ENCODE data around the gene TWF2.

The TWF2 gene

DNA sequence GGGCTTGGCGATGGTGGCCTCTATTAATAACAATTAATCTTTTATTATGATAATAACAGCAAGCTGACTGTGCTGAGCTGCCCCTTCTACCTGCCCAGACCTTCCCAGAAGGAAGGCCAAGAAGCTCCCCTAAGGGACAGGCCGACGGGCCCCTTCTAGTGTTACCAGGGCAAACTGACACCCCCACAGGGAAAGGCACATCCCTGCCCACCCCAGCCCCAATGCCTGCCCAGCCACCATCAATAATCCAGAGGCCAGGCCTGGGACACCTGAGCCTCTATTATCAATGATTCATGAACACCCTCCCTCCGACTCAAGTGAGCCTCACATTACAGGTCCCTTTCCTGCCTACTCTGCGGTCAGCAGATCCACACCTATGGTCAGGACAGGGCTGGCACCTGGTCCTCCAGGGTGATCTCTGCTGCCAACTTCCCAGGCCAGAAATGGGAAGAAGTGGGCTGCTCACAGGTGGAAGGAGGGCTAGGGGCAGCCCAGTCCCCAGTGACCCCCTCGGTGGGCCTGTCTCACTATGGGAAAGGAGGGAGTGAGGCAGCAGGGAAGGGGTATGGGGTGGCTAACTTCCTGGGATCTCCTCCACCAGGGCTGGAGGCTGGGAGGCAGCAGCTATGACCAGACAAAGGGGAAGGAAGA, 1.8 kb downstream of the TWF2 start:
- DNase-seq = no peak

DNA sequence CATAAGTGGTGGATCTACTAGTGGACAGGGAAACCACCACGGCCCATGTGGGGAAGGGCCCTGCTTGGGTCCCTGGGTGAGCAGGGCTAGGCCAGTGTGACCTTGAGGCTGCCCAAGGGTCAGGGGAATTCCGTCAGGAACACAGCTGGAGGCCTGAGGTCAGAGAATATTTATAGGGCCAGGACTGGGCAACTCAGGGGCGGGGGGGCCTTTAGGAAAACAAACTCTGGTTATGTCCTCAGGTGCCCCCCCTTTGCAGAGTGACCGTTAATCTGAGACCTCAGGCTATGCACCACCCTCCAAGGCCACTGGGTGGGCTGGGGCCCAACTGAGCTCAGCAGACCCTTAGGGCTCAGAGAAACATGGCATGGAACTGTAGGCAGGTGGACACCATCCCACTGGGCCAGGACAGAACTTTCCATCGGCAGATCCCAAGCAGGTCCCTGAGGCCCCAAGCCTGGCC, 2.5 kb downstream of the TWF2 start:
- no peak for DNase-seq

DNA sequence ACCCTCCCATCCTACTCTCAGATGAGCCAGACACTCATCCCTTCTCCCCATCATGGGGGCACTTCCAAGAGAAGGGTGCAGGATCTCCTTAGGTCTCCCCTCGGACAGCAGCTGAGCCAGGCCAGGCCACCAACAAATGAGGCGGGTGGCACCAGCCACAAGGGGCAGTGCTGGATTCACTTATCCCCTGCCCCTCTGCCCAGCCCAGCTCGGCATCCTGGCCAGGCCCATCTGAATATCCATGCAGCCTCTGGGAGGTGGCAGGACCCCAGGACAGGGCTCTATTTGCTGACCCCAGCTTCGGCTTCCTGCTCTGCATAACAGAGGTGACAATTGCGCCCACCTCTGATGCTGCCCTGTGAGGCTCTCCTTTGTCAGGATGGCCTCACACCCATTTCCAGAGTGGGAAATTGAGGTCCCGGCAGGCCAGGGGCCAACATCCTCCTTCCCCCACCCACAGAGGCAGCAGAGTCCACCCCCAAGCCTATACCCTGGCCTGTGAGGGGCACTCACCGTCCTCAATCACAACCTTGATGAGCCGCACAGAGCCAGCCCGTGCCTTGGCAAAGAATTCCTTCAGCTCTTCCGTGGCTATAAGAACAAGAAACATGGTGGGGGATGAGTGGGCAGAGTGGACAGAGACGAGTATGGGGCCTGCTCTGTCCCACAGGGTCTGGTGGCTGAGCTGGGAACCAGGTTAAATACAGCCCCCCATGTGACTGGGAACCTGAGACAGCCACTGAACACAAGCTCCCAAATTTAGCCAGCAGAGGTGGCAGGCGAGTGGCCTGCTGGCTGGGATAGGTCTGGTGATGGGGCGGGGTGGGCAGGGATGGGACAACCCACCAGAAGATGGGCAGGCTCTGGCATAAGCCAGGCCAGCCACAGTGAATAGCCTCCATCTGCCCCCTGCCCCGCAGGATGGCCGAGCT, 4.2 kb downstream of the TWF2 start:
- DNase-seq = no peak

DNA sequence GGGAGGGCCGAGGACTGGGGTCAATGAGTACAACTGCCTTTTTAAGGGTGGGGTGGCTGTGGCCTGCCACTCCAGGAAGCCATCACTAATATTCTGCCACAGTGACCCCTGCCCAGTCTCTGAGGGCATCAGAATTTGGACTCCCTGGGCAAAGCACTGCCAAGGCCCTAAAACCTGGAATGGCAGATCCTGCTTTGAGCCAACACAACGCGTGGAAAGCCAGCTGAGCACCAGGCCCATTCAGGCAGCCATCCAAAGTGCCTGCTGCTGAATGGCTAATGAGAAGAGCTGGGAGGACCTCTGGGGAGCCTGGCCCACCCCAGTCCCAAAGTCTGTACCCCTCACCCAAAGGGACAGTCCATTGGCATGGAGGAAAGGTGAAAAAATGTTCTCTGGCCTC, 5.0 kb downstream of the TWF2 start:
- no peak for DNase-seq

DNA sequence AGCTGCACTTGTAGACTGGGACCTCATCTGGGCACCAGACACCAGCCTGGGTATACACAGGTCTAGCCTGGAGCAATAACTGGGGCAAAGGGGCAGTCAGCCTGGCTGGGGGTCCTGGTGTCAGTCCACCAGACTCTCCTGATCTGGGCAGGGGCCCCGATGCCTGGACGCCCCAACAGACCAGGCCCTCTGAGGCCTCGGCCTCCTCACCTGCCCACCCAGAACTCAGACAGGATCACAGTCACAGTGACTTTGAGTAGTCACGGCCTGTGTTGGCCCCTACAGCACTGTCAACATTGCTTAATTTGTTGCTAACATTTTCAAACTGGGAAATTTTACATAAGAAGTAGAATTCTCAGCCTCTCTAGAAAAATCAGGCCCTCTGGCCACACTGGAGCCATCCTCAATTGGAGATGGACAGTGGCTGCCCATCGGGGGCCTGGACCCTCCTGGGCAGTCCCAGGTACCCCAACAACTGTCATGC, 5.8 kb downstream of the TWF2 start:
- DNase-seq = no peak

DNA sequence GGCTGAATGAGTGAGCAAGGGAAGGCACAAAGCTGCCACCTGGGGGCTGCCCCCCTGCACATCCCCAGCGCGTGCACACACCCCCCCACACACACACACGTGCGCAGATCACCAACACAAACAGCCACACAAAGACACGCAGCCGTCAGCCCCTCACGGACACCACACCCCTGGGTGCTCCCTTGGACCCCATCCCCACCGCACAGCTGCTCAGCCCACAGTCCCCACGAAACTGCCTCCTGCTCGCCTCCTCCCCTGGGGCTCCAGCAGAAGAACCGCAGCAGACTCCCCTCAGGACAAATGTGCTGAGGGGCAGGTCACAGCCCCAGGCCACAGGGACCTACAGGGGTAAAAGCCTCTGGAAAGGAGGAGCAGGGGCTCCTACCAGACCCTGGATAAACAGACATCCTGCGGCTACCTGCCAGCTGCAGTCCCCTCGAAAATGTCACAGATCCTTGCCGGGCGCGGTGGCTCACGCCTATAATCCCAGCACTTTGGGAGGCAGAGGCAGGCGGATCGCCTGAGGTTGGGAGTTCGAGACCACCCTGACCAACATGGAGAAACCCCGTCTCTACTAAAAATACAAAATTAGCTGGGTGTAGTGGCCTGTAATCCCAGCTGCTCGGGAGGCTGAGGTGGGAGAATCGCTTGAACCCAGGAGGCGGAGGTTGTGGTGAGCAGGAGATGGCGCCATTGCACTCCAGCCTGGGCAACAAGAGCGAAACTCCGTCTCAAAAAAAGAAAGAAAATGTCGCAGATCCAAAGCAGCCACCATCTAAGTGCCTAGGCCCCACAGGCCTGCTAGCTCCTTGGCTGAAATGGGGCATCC, 6.5 kb downstream of the TWF2 start:
- no peak for DNase-seq

DNA sequence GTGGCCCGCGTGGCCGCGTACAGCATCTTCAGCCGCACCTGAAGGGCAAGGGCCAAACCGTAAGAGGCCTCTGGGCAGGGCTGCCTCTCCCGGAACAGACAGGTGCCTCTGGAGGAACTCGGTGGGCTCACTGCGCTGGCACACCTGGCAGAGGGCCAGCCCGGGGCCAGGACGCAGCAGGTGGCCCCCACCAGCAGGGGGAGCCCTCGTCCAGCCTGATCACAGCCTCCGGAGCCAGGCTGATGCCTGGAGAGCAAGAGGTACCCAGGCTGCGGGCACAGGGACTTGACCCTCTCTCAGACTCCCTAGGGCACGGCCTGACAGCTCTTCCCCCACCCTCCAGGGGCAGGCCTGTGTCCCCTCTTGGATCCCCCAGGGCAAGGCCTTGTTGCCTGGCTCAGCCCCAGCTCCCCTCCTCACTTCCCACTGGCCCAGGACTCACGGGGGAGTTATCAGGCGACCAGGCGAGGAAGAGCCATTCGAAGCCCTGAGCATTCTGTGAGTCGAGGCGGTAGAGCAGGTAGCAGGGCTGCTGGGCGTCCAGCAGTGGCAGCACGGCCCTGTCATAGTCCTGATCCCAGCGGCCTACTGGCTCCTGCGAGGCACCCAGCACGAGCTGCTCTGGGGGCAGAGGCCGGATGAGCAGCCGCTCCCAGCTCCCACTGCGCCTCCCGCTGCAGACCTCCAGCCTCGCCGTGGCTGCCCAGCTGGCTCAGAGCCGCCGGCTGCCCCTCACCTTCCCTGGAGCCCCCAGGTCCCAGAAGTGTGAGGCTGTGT, 7.3 kb downstream of the TWF2 start:
- peak; percentile 94 to 95 for DNase-seq

DNA sequence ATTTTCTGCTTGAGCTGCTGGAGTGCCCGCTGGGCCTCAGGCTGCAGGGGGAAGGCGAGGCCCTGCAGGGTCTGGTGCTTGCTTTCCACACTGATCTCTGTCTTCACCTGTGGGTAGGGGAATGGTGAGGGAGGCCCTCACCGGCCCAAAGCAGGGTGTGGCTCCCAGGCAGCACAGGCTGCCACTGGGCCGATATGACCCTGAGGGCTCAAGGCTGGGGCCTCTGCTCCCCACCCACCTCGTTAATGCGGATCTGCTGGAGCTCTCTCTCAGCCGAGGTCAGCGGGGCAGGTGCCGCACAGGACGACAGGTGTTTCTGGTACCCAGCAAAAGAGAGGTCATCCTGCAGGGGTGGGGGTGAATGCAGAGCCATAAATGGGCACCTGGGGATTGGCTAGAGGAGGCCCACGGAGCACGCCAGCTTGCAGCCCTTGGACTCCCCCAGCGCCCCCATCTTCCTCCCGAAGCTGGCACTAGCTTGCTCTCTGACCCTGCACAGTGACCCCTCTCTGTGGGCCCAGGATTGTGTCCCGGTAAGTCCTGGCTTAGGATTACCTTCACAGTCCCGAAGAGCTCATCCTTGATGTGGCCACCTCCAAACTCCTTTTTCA, 8.0 kb downstream of the TWF2 start:
- no peak for DNase-seq

DNA sequence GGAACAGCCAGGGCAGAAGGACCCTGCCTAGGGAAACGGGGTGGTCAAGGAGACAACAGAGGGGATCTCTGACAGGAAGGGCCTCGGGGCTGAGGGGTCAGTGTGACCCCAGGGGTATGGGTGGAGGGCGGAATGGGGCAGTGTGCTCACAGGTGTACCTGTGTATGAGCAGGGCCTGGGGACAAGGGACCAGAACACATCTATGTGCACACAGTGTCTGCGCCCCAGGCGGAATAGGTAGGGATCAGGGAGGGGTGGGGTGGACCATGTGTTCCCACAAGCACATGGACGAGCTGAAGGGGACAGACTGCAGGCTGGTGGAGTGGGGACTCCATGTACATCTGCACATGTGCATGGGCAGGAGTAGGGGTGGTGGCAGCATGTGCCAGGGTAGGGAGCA, 8.5 kb downstream of the TWF2 start:
- DNase-seq = no peak

DNA sequence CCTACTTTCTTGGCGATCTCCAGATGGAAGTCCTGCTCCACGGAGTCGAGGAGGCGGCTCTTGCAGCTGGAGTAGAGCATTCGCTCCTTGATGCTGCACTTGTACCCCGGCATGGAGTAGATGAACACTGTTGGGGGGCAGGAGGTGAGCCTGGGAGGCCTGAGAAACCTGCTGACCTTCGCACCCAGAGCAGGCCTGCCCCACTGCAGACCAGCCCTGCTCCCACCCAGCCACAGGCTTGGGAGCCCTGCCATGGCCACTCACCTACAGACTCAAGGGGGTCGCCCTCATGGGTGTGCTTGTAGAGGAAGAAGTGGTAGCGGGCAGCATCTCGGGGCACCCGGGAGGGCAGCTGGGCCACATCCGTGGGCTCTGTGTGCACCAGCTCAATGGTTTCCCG, 9.3 kb downstream of the TWF2 start:
- no peak for DNase-seq

DNA sequence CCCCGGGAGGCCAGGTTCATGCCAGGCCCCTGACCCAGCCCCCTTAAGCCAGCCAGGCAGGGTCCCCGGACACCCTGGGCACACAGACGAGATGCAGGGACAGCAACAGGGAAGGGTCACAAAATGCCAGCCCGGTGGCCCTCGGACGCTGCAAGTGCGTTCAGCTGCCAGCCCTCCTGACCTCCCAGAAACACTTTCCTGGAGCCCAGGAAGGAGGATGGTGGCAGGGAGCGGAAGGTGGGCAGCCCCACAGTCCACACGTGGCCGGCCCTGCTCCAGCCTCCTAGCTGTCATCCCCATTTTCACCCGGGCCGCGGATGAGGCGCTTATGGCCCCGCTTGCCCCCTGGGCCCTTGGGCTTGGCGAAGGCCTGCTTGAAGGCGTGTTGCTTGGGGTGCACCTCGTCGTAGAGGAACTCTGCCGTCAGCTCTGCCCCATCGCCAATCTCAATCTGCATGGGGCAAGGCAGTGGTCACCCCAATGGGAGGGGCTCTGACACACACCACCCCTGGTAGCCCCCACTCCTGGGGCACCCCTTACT, 10.1 kb downstream of the TWF2 start:
- no peak for DNase-seq

DNA sequence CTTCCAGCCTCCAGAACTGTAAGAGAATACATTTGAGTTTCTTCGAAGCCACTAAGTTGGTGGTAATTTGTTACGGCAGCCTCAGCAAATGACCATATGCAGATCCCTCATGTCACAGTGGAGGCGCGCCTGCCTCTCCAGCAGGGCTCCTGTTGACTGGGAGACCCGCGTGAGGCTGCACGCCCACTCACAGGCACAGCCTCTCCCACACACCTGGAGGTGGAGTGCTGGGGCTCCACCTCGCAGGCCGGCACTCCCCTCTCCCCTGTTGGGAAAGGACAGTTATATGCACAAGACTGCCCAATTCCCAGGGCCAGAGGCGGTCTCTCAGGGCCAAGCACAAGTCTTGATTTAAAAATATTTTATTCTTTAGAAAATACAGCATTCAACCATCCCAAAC, 10.7 kb downstream of the TWF2 start:
- DNase-seq = no peak

DNA sequence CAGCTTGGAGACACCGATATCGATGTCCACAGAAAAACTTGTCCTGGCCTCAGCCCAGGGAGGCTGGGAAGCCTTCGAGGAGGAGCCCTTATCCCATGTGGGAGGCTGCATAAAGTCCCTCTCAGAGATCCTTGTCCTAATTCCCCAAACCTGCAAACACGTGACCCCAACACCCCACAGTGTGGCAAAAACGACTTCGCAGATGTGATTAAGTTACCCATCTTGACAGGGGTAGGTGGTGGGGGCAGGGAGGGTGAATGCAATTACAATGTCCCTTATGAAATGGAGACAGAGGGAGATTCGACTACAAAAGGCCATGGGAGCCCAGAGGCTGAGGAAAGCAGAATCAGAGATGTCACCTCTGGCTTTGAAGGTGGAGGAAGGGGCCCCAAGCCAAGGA, 11.2 kb downstream of the TWF2 start:
- DNase-seq = no peak

DNA sequence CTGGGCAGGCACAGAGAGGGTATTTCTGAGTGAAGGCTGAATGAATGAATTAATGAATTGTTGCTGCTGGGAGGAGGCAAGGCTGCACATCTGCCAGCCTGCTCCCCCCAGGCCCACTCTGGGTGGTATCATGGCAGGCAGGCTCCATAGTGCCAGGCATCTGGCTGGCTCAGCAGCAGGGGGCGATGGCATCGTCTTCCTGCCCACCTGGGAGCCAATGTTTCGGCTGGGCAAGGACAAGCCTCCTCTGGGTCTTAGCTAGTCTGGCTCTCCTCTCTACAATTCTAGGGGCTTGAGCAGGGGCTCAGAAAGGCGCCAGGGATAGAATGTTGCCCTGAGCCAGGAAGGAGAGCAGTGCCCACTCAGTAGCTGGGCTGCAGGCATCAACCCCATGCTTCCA, 11.8 kb downstream of the TWF2 start:
- no peak for DNase-seq

DNA sequence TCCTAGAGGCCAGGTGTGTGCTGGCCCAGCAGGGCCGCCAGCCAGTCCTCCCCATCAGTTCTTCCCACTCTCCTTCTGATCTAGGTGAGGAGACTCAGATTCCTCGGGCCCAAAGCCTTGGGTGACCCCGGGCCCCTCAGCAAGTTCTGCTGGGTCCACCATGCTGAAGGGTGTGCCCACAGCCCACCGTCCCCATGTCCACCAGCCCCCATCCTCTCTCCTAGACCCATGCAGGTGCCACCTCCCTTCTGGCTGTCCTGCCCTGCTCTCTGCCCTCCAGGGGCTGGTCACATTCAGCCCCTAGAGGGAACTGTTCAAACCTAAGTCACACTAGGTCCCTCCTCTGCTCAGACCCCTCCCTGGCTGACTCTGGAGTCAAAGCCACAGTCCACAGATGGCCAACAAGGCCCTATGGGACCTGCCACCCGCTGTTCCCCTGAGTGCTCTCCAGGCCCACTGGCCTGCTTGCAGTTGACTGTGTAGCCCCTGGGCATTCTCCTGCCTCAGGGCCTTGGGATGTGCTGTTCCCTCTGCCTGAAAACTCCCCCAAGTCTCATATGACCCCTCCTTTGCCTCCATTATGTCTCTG, 12.6 kb downstream of the TWF2 start:
- DNase-seq = no peak

DNA sequence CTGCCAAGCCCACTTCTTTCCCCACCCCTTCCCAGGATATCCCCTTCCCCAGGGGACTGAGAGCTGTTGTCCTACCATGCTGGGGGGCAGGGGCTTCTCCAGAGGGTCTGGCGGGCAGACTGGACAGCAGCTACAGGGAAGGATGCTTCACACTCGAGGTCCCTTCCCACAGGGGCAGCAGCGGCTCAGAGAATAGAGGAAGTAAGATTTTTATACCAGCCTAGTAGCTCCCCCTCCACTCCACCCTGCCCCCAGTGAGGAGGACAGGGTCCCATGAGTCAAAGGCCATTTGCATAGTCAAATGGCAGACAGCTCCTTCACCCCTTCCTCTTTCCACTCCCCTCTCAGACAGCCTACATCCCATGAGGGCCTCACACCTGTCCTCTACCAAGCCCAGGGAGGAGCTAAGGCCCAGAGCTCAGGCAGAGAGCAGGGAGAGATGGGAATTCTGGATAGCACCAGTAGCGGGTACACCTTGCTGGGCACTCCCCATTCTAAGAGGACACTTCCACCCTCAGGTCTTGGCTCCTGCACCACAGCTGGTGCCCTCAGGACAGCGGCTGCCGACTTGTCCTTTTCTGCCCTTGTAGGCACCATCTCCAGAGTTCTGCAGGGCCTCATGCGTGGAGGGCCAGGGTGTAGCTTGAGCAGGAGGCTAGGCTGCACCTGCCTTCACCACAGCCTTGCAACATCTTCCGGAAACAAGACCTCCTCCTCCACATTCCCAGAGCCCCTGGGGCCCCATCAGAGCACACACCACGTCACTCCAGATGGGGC, 13.3 kb downstream of the TWF2 start, which contains the start of gene TLR9:
TLR9 (minus strand) TSS at position 194 of the 777 bp plus-strand sequence; CDS start at position 78, 116 bp downstream.
- no peak for DNase-seq

DNA sequence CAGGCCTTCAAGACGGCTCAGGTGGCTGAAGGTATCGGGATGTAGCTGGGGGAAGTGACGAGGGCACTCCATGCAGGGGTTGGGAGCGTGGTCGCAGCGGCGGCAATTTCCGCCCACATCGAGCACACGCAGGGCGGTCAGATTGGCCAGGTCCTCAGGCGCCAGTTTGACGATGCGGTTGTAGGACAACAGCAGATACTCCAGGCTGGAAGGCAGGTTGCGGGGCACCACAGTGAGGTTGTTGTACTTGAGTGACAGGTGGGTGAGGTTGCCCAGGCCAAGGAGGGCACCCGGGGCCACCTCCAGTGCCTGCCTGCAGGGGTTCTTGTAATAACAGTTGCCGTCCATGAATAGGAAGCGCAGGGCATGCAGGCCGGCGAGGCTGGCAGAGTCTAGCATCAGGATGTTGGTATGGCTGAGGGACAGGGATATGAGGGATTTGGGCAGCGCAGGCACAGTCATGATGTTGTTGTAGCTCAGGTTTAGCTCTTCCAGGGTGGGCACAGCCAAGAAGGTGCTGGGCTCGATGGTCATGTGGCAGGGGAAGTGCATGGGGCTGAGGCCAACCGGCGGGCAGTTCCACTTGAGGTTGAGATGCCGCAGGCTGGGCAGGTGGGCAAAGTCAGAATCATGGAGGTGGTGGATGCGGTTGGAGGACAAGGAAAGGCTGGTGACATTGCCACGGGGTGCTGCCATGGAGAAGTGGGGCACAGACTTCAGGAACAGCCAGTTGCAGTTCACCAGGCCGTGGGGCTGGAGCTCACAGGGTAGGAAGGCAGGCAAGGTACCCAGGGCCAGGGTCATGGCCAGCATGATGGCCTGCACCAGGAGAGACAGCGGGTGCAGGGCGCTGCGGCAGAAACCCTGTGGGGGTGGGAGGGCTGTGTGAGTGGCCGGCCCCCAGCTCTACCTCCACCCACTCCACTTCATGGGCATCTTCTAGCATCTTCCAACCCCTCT, 15.2 kb downstream of the TWF2 start:
- no peak for DNase-seq

DNA sequence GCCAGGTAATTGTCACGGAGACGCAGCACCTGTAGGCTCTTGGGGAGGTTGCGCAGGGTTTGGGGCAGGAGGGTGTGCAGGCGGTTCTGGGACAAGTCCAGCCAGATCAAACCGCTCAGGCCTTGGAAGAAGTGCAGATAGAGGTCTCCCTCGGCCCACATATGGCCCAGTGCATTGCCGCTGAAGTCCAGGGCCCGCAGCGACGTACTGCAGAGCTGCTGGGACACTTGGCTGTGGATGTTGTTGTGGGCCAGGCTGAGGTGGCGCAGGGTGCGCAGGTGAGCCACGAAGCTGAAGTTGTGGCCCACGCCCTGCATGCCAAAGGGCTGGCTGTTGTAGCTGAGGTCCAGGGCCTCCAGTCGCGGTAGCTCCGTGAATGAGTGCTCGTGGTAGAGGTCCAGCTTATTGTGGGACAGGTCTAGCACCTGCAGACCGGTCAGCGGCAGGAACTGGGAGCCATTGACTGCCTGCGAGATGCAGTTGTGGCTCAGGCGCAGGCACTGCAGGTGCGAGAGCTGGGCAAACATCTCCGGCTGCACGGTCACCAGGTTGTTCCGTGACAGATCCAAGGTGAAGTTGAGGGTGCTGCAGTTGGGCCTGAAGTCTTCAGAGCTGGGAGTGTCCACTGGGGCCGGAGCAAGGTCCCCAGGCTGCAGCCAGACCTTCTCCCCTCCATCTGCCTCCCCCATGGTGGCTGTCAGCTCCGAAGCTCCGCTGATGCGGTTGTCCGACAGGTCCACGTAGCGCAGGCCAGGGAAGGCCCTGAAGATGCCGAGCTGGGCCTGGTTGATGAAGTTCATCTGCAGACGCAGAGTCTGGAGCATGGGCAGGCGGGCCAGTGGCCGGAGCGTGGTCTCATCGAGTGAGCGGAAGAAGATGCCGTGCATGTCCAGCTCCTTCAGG, 16.4 kb downstream of the TWF2 start:
- no peak for DNase-seq

Measured in stimulated activated CD4-positive, alpha-beta T cell treated with anti-CD3 and anti-CD28 coated beads, Interleukin-2, amount 100 ng/mL, for 48 hours (primary cell).